ENCODE results near the gene PRLR. TPM values are rescaled to one million over a fixed set of nuclear protein-coding genes. Genes with fewer than 3 reads are reported as not detected.

The PRLR gene
- total RNA-seq, 2 donors from 2014 or later, result 6.2 to 7.9 TPM

DNA sequence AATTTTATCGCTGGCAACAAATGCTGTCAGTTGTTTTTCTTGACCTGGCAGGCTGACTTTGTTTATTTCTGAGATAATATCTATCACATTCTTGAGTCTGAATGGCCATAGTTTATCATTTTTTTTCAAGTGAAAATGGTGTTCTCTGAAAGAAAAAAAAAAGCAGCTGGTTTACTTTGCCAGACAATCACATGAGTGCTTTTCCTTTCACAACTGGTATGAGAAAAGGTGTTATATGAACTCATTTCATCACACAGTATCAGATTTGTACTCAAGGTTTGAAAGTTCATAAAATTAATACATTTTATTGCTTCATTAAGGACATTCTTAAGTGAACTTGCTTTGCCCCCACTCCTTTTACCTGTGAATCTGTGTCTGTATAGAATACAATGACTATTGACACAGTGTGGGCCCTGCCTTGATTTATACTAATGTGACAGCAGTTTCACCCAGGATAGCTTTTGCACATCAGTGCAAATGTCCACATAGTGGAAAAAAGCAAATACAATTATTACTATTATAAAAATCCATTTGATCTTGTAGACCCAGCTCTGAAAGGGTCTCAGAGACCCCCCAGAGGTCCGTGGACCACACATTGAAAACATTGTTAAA, 33.1 kb upstream of the PRLR start:
- intact Hi-C loops (cut with DNase I), result no loop called here
- no peak for ATAC-seq
- WGBS, 2 donors, result 52 to 55% methylated on average over 2 of the region's 2 CpGs

GRCh38 chr5:35253582-35253981, 23.3 kb upstream of the PRLR start:
- H3K9me3 ChIP-seq, result peaks cover 0 to 8% (median 0%) of the 10 kb centered on the region in 3 donors
- H3K4me1 ChIP-seq, result peaks cover 5% of the 10 kb centered on the region
- no peaks in the 10 kb centered on the region for H3K27me3 ChIP-seq
- WGBS, 2 donors, result 78 to 91% methylated on average over 3 of the region's 3 CpGs
- no peak overlapping the region for H3K4me3 ChIP-seq
- DNase-seq, result no peak
- no peak for ATAC-seq
- TF ChIP-seq CTCF (IDR thresholded peaks at IDR 0.05) (no peak), POLR2A (IDR thresholded peaks at IDR 0.05) (no peak)
- intact Hi-C loops (cut with DNase I), result no loop called here
- H3K27ac ChIP-seq, result no peak overlapping the region
- H3K36me3 ChIP-seq (replicated peaks in 1 of 2; ENCODE audit: insufficient read depth in 1 of 2, low read depth in 2 of 2), result no peaks in the 10 kb centered on the region

More for the DNA sequence above, 33.1 kb upstream of the PRLR start:
- H3K4me3 ChIP-seq, result no peak overlapping the region
- H3K27ac ChIP-seq, result no peak overlapping the region
- H3K9me3 ChIP-seq, result no peaks in the 10 kb centered on the region
- no peaks in the 10 kb centered on the region for H3K4me1 ChIP-seq
- TF ChIP-seq CTCF (IDR thresholded peaks at IDR 0.05) (no peak), POLR2A (IDR thresholded peaks at IDR 0.05) (no peak)
- no peaks in the 10 kb centered on the region for H3K27me3 ChIP-seq
- no peak for DNase-seq
- H3K36me3 ChIP-seq (replicated peaks in 1 of 2; ENCODE audit: insufficient read depth in 1 of 2, low read depth in 2 of 2), result no peaks in the 10 kb centered on the region

GRCh38 chr5:35252963-35253362, 22.7 kb upstream of the PRLR start:
- Histone ChIP-seq H3K9me3 (peaks cover 0 to 8% (median 0%) of the 10 kb centered on the region in 3 donors), H3K4me3 (no peak overlapping the region), H3K27ac (no peak overlapping the region), H3K27me3 (no peaks in the 10 kb centered on the region), H3K4me1 (peaks cover 12% of the 10 kb centered on the region), H3K36me3 (replicated peaks in 1 of 2; ENCODE audit: insufficient read depth in 1 of 2, low read depth in 2 of 2) (no peaks in the 10 kb centered on the region)
- DNase-seq (no peak), ATAC-seq (no peak)
- intact Hi-C loops (cut with DNase I), result no loop called here
- WGBS, 2 donors, result 91 to 92% methylated on average over 2 of the region's 2 CpGs
- no peak for TF ChIP-seq POLR2A (IDR thresholded peaks at IDR 0.05)
- no peak for TF ChIP-seq CTCF (IDR thresholded peaks at IDR 0.05)

- H3K4me1 ChIP-seq, result peaks cover 34% of the 10 kb centered on the region
- DNase-seq, result no peak
- no peak for ATAC-seq
- no peak overlapping the region for H3K27ac ChIP-seq
- 86 to 91% methylated on average over 5 of the region's 5 CpGs for WGBS, 2 donors
- peaks cover 0 to 8% (median 0%) of the 10 kb centered on the region in 3 donors for H3K9me3 ChIP-seq
- no peak overlapping the region for H3K4me3 ChIP-seq
- intact Hi-C loops (cut with DNase I), result no loop called here
- TF ChIP-seq POLR2A (IDR thresholded peaks at IDR 0.05) (no peak), CTCF (IDR thresholded peaks at IDR 0.05) (no peak)
- H3K36me3 ChIP-seq (replicated peaks in 1 of 2; ENCODE audit: insufficient read depth in 1 of 2, low read depth in 2 of 2), result no peaks in the 10 kb centered on the region
- no peaks in the 10 kb centered on the region for H3K27me3 ChIP-seq
Measured at GRCh38 chr5:35248843-35249780, 18.8 kb upstream of the PRLR start.

Measured in body of pancreas (tissue), 4 donors.